Loucy (cell line): ENCODE measurements around the gene PLCL1.

Experiments
- H2AFZ ChIP-seq: fragments of 200-600 bp; sonication (generic); 2 replicates; pipeline ENCODE4 v1.6.0; 2016; ENCODE audit warnings: antibody characterized with exemption, mild to moderate bottlenecking, low read length, moderate library complexity
- H3F3A ChIP-seq: fragments of 200-600 bp; 2 replicates; pipeline ENCODE4 v1.6.0; 2016; ENCODE audit warnings: antibody characterized with exemption, low read depth, mild to moderate bottlenecking
- H3K27me3 ChIP-seq: fragments of 200-600 bp; sonication (generic); 2 replicates; pipeline ENCODE4 v1.6.1; 2014; ENCODE audit warnings: low read length, mild to moderate bottlenecking; ENCODE audit not compliant: insufficient read depth, poor library complexity, severe bottlenecking
- H3K36me3 ChIP-seq: fragments of 200-600 bp; sonication (generic); 2 replicates; pipeline ENCODE4 v1.6.1; 2016; ENCODE audit warnings: low read length; ENCODE audit not compliant: insufficient read depth
- H3K4me1 ChIP-seq: fragments of 200-600 bp; sonication (generic); 2 replicates; pipeline ENCODE4 v1.5.1; 2014; ENCODE audit warnings: low read length, mild to moderate bottlenecking; ENCODE audit not compliant: insufficient read depth, poor library complexity, severe bottlenecking
- H3K4me2 ChIP-seq: fragments of 200-600 bp; sonication (generic); 2 replicates; pipeline ENCODE4 v1.6.0; 2014; ENCODE audit warnings: antibody characterized with exemption, low read length, low read depth, mild to moderate bottlenecking; ENCODE audit not compliant: poor library complexity, severe bottlenecking
- H3K4me3 ChIP-seq: fragments of 200-600 bp; sonication (generic); 2 replicates; pipeline ENCODE4 v1.5.1; 2014; ENCODE audit warnings: low read length, mild to moderate bottlenecking, mixed read lengths; ENCODE audit not compliant: poor library complexity, severe bottlenecking
- H3K79me2 ChIP-seq: fragments of 200-600 bp; sonication (generic); 2 replicates; pipeline ENCODE4 v1.6.1; 2014; ENCODE audit warnings: low read length; ENCODE audit not compliant: insufficient read depth
- H3K9ac ChIP-seq: fragments of 200-600 bp; sonication (generic); 2 replicates; pipeline ENCODE4 v1.6.0; 2014; ENCODE audit warnings: mild to moderate bottlenecking, low read depth, low read length, moderate library complexity; ENCODE audit not compliant: poor library complexity, severe bottlenecking
- H3K9me2 ChIP-seq: fragments of 200-600 bp; sonication (generic); replicated peaks from 2 replicates; pipeline ENCODE4 v1.6.1; 2016; ENCODE audit warnings: low read depth, low read length, mixed read lengths
- H3K9me3 ChIP-seq: fragments of 200-600 bp; sonication (generic); 2 replicates; pipeline ENCODE4 v1.6.1; 2014; ENCODE audit warnings: mild to moderate bottlenecking, antibody characterized with exemption, low read length, low read depth; ENCODE audit not compliant: insufficient read depth
- H4K20me1 ChIP-seq: fragments of 200-600 bp; sonication (generic); 2 replicates; pipeline ENCODE4 v1.6.0; 2014; ENCODE audit warnings: antibody characterized with exemption, low read length, mild to moderate bottlenecking; ENCODE audit not compliant: insufficient read depth, poor library complexity, severe bottlenecking
- CTCF ChIP-seq: fragments of 200-600 bp; sonication (generic); conservative IDR thresholded peaks from 2 replicates; pipeline ENCODE4 v1.5.1; 2014; ENCODE audit warnings: mild to moderate bottlenecking, antibody characterized with exemption, low read length
- EZH2phosphoT487 ChIP-seq: fragments of 200-600 bp; IDR thresholded peaks from 2 replicates; pipeline ENCODE4 v1.6.1; 2018; ENCODE audit warnings: antibody characterized with exemption, mild to moderate bottlenecking, moderate library complexity, borderline replicate concordance

The PLCL1 gene

GRCh38 chr2:197950724-197951123, 146.3 kb downstream of the PLCL1 start:
- no peaks in the 10 kb centered on the region for H3K36me3 ChIP-seq
- H3K4me3 ChIP-seq: no peak overlapping the region
- H2AFZ ChIP-seq: no peak overlapping the region
- no peaks in the 10 kb centered on the region for H3K79me2 ChIP-seq
- no peaks in the 10 kb centered on the region for H3K9me2 ChIP-seq
- peaks cover 6% of the 10 kb centered on the region; the same call in 1 of the 2 replicates for H3F3A ChIP-seq
- H4K20me1 ChIP-seq: no peaks in the 10 kb centered on the region
- H3K9ac ChIP-seq: no peak overlapping the region
- no peak overlapping the region for H3K4me2 ChIP-seq
- TF ChIP-seq CTCF: no peak
- no peak for TF ChIP-seq EZH2phosphoT487
- H3K27me3 ChIP-seq: no peaks in the 10 kb centered on the region
- peaks cover 27% of the 10 kb centered on the region for H3K4me1 ChIP-seq
- no peaks in the 10 kb centered on the region for H3K9me3 ChIP-seq

- H4K20me1 ChIP-seq: no peaks in the 10 kb centered on the region
- H3K4me1 ChIP-seq: peaks cover 27% of the 10 kb centered on the region
- H2AFZ ChIP-seq: no peak overlapping the region
- H3K79me2 ChIP-seq: no peaks in the 10 kb centered on the region
- no peaks in the 10 kb centered on the region for H3K27me3 ChIP-seq
- H3K4me3 ChIP-seq: no peak overlapping the region
- peaks cover 6% of the 10 kb centered on the region; the same call in 1 of the 2 replicates for H3F3A ChIP-seq
- no peak overlapping the region for H3K9ac ChIP-seq
- no peaks in the 10 kb centered on the region for H3K9me2 ChIP-seq
- H3K4me2 ChIP-seq: no peak overlapping the region
- H3K36me3 ChIP-seq: no peaks in the 10 kb centered on the region
- TF ChIP-seq EZH2phosphoT487 (no peak), CTCF (no peak)
- H3K9me3 ChIP-seq: no peaks in the 10 kb centered on the region
Measured at GRCh38 chr2:197952540-197953202, 148.3 kb downstream of the PLCL1 start.

GRCh38 chr2:197954328-197954727, 149.9 kb downstream of the PLCL1 start:
- Histone ChIP-seq H3K27me3 (no peaks in the 10 kb centered on the region), H4K20me1 (no peaks in the 10 kb centered on the region), H3K9ac (no peak overlapping the region), H3K4me2 (peak overlapping the region; percentile 65), H2AFZ (no peak overlapping the region), H3K79me2 (no peaks in the 10 kb centered on the region), H3K4me1 (peaks cover 27% of the 10 kb centered on the region), H3F3A (peaks cover 6% of the 10 kb centered on the region; the same call in 1 of the 2 replicates), H3K4me3 (peak overlapping the region; percentile 23), H3K36me3 (no peaks in the 10 kb centered on the region), H3K9me2 (no peaks in the 10 kb centered on the region), H3K9me3 (no peaks in the 10 kb centered on the region)
- TF ChIP-seq EZH2phosphoT487: no peak
- TF ChIP-seq CTCF: no peak
